RWPE2 (cell line): Measurements from ENCODE around the gene CNPY2.

ENCODE experiments used
- ATAC-seq: fragments of 200-7000 bp; cut with Tn5 transposase; 3 replicates; pipeline ENCODE4 v1.9.1; 2021; ENCODE audit warnings: low read depth
- DNase-seq: peaks from one replicate; pipeline ENCODE4 v3.0.0-alpha.2; 2020; ENCODE audit warnings: low spot score
- H3K27ac ChIP-seq: fragments of 450-650 bp; 2 replicates; pipeline ENCODE4 v1.5.1; 2017; ENCODE audit warnings: mild to moderate bottlenecking; ENCODE audit not compliant: poor library complexity, severe bottlenecking
- H3K27me3 ChIP-seq: fragments of 250-450 bp; sonication (Bioruptor Pico); 2 replicates; pipeline ENCODE4 v1.5.1; 2021; ENCODE audit warnings: mild to moderate bottlenecking, moderate library complexity; ENCODE audit not compliant: insufficient read depth, poor library complexity, severe bottlenecking
- H3K36me3 ChIP-seq: fragments of 250-450 bp; sonication (Bioruptor Pico); 2 replicates; pipeline ENCODE4 v1.5.1; 2020; ENCODE audit warnings: low read depth, mild to moderate bottlenecking, moderate library complexity
- H3K4me1 ChIP-seq: fragments of 250-450 bp; sonication (Bioruptor Pico); 2 replicates; pipeline ENCODE4 v1.5.1; 2021; ENCODE audit warnings: mild to moderate bottlenecking, moderate library complexity; ENCODE audit not compliant: insufficient read depth, poor library complexity, severe bottlenecking
- H3K4me3 ChIP-seq: fragments of 250-450 bp; sonication (Bioruptor Pico); 2 replicates; pipeline ENCODE4 v1.5.1; 2021; ENCODE audit warnings: mild to moderate bottlenecking, moderate library complexity; ENCODE audit not compliant: severe bottlenecking
- H3K9me3 ChIP-seq: fragments of 250-450 bp; sonication (Bioruptor Pico); 2 replicates; pipeline ENCODE4 v1.5.1; 2021; ENCODE audit warnings: mild to moderate bottlenecking, moderate library complexity; ENCODE audit not compliant: severe bottlenecking
- CTCF ChIP-seq: fragments of 450-650 bp; IDR thresholded peaks from one replicate; pipeline ENCODE4 v1.5.1; 2017; ENCODE audit warnings: mild to moderate bottlenecking, moderate library complexity; ENCODE audit not compliant: poor library complexity, severe bottlenecking

Gene CNPY2

GRCh38 chr12:56311003-56311402, 4.8 kb downstream of the CNPY2 start:
- no peak for DNase-seq
- no peak for TF ChIP-seq CTCF
- H3K27me3 ChIP-seq, result no peaks in the 10 kb centered on the region
- H3K4me1 ChIP-seq, result no peaks in the 10 kb centered on the region
- ATAC-seq, result no peak
- no peak overlapping the region for H3K4me3 ChIP-seq
- peaks cover 62% of the 10 kb centered on the region for H3K36me3 ChIP-seq
- no peak overlapping the region for H3K27ac ChIP-seq
- H3K9me3 ChIP-seq, result no peaks in the 10 kb centered on the region

- H3K27me3 ChIP-seq, result no peaks in the 10 kb centered on the region
- H3K9me3 ChIP-seq, result no peaks in the 10 kb centered on the region
- H3K4me3 ChIP-seq, result no peak overlapping the region
- no peak overlapping the region for H3K27ac ChIP-seq
- ATAC-seq (no peak), DNase-seq (no peak)
- H3K4me1 ChIP-seq, result no peaks in the 10 kb centered on the region
- H3K36me3 ChIP-seq, result peaks cover 62% of the 10 kb centered on the region
- TF ChIP-seq CTCF, result no peak
Measured at GRCh38 chr12:56308714-56309113, 7.1 kb downstream of the CNPY2 start.

GRCh38 chr12:56307221-56307965, 8.4 kb downstream of the CNPY2 start:
- ATAC-seq (no peak), DNase-seq (no peak)
- Histone ChIP-seq H3K9me3 (no peaks in the 10 kb centered on the region), H3K27me3 (no peaks in the 10 kb centered on the region), H3K27ac (no peak overlapping the region), H3K36me3 (peaks cover 54% of the 10 kb centered on the region), H3K4me1 (no peaks in the 10 kb centered on the region), H3K4me3 (no peak overlapping the region)
- TF ChIP-seq CTCF, result no peak

- no peak for DNase-seq
- ATAC-seq, result no peak
- no peak overlapping the region for H3K4me3 ChIP-seq
- TF ChIP-seq CTCF, result no peak
- H3K4me1 ChIP-seq, result peaks cover 4% of the 10 kb centered on the region
- no peaks in the 10 kb centered on the region for H3K9me3 ChIP-seq
- H3K27ac ChIP-seq, result no peak overlapping the region
- H3K27me3 ChIP-seq, result no peaks in the 10 kb centered on the region
- H3K36me3 ChIP-seq, result peaks cover 41% of the 10 kb centered on the region
Measured at GRCh38 chr12:56304872-56305590, 10.8 kb downstream of the CNPY2 start.

GRCh38 chr12:56304276-56304675, 11.5 kb downstream of the CNPY2 start:
- Histone ChIP-seq H3K36me3 (peaks cover 36% of the 10 kb centered on the region), H3K4me1 (peaks cover 4% of the 10 kb centered on the region), H3K27me3 (no peaks in the 10 kb centered on the region), H3K4me3 (no peak overlapping the region), H3K27ac (no peak overlapping the region), H3K9me3 (no peaks in the 10 kb centered on the region)
- DNase-seq (no peak), ATAC-seq (no peak)
- no peak for TF ChIP-seq CTCF
